GM04503 (cell line): ENCODE results near the gene IL13.

Source experiments
- DNase-seq: peaks from one replicate; pipeline ENCODE4 v3.0.0-alpha.2; 2012; ENCODE audit warnings: low read depth

Gene IL13

GRCh38 chr5:132656774-132657355 is 1.1 kb upstream of the IL13 start:
- no peak for DNase-seq

DNA sequence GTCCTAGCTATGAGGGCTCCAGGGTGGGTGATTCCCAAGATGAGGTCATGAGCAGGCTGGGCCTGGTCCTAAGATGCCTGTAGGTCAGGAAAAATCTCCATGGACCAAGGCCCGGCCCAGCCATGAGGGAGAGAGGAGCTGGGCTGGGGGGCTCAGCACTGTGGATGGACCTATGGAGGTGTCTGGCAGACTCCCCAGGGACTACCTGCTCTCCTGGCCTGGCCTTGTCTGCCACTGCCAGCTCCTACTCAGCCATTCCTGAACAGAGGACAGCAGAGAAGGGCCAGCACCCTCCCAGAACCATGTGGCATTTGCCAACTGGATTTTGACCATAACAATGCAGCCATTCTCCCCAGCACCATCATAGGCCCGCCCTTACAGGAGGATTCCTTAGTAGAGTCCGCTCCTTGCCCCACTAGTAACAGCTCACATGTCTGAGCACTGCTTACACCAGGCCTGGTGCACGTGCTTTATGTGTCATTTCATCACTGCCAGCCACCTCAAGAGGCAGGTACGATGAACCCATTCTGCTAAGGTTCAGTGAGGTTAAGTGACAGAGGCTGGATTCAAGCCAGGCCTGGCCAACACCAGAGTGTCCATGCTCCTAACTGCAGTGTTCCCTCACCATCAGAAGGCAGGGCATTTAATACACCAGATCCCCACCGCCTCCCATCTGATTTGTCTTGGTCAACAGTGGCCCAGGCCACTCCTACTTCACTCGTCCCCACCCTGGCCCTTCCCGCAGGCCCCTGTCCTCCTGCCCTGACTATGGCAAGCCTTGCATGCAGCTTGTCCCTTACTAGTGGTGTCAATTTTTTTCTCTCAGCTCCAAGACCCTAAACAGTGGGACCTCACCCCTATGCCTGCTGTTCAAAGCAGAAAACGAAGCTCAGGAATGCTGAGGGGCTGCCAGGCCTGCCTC is 669 bp downstream of the IL13 start:
- DNase-seq, result no peak

GRCh38 chr5:132659598-132660493 is 1.9 kb downstream of the IL13 start:
- no peak for DNase-seq

GRCh38 chr5:132661231-132662003 is 3.4 kb downstream of the IL13 start:
- no peak for DNase-seq

- no peak for DNase-seq
Measured at GRCh38 chr5:132662004-132662401, 4.0 kb downstream of the IL13 start.

DNA sequence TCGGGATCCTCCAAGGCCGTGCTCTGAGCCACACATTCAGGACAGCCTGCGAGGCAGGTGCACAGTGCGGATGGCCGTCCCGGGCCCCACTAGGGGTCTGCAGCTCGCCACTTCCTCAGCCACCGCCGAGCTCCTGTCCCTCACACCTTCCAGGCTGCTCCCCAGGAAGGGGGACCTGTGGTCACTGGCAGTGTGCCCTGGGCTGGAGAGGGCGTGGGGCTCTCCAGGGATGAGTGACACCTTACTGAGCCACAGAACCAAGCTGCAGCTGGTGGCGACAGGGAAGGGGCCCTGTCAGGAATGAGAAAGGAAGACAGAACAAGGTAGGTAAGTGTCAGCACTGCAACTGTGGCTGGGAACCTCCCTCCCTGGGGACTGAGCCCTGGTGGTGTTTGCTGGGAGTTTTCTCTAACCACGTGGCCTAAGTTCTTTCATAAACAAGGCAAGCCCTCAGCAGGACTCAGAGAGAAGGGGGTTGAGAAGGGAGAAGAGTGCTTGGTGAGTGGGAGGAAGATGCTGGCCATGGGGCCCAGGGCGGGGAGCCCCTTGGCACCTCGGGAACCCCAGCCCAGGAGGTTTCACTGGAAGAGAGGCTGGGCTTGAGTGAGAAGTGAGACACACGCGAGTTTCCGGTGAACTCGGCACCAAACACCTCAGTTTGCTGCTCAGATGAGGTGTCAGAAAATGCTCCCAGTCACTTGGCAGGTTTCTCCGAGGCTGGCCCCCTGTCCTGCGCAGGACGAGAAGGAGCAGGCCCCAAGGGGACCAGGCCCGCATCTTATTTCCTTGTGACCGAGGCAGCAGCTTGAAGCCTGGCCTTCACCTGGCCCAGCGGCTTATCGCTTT is 5.2 kb downstream of the IL13 start:
- no peak for DNase-seq

GRCh38 chr5:132663771-132664695 is 6.1 kb downstream of the IL13 start:
- DNase-seq, result no peak

- no peak for DNase-seq
Measured at GRCh38 chr5:132664696-132665209, 6.8 kb downstream of the IL13 start.

- no peak for DNase-seq
Measured at GRCh38 chr5:132665574-132666080, 7.7 kb downstream of the IL13 start.

DNA sequence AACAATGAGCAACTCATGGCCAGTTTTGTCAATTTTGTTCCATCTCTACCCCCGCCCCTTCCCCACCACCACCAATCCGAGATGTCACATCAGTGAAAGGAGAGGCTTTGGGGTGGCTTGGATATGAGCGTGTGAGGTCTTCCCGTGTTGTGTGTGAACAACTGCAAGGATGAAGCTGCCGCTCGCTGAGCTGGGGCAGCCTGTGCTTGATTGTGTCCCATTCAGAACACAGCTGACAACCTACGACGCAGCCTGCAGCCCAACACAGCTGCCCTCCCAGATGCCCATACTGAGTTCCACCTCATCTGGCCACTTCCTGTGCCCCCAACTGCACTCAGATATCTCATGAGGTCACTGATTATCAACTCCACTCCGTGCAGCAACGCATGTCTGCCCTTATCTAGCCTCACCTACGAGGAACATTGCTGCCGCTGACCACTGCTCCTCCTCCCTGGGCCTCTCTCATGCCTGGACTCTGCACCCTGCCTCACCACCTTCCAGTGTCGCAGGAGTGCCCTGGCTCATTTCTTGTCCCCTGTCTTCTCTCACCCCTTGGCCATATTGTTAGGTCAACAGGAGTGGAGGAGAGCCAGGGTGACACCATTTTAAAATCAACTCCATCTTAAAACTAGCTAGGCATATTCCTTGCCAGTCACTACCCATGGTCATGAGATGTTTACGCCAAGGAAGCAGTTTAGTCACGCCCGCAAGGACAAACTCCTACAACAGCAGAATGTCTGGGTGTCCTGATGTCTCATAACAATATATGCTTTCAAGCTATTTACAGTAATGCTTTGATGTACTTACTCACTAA is 8.5 kb downstream of the IL13 start:
- DNase-seq, result no peak

DNA sequence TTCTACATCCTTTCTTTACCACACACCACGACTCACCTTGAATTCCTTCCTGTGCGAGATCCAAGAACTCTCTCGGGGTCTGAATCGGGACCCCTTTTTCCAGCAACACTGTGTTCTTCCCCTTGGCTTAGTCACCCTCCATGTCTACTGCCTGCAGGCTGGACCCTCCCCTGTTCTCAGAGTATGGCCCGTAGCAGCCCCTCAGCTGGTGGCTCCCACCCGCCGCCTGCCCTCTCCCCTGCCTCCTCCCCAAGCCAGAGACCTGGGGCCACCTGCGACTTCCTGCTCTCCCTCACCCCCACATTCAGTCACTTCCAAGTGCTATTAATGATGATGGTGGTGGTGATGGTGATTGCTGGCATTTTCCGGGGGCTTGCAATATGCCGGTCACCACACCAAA is 9.3 kb downstream of the IL13 start:
- DNase-seq, result no peak

GRCh38 chr5:132667761-132668705 is 10.1 kb downstream of the IL13 start:
- no peak for DNase-seq

DNA sequence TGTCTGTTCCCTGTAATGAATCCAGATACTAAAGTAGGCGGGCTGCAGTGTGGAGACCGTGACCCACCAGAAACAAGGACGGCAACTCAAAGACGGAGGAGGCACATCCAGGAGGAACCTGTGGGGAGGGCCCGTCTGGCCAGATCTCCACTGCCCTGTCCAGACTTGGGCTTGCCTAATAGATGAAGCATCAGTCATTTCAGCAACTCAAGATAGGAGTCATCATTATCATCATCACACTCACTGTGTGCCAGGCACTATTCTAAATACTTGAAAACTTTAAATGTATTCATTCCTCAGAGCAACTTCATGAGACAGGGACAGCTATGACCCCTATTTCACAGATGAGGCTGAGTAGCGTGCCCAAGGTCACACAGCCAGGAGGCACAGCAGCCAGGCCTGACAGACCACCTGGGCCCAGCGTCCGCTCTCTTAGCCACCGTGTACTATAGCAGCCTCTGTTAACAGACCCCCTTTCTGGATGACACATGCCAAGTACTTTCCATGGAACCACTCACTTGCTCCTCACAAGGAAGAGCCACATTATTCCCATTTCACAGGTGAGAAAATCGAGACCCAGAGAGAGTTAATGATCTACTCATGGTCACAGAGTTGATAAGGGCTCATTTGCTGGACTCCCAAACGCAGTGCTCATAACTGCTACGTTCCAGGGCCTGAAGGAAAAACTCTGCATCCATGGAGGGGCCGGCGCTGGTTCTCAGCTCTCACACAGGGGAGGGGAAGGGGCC is 10.9 kb downstream of the IL13 start:
- DNase-seq, result no peak

DNA sequence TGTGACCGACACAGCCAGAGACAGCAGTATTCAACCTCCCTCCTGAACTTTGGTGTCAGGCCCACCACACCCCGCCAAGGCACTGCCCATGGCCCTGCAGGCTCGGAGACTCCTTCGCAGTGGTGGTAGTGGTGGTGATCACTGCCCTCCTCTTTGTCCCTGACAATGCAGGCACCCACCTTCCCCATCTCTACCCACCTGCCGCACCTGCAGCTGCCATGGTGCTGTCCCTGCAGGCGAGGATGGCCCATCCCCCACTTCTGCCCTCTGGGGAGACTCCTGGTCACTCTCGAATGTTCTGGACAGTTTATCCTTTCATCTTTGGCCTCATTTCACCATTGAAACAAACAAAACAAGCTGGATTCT is 11.5 kb downstream of the IL13 start:
- DNase-seq, result no peak

GRCh38 chr5:132669966-132670882 is 12.3 kb downstream of the IL13 start:
- DNase-seq, result no peak
